HCT116 (cell line): ENCODE results near the gene GFI1. TPM values are rescaled to one million over a fixed set of nuclear protein-coding genes. Genes with fewer than 3 reads are reported as not detected.

Source experiments
- ATAC-seq: fragments of 200-7000 bp; cut with Tn5 transposase; 2 replicates; pipeline ENCODE4 v1.9.1; 2020; ENCODE audit warnings: mild to moderate bottlenecking, moderate library complexity
- BruUV-seq: library from RNA; stranded (reverse); fragments of 400-500 nt; replicated peaks from 2 replicates; lab custom pipeline; 2021; lab: Mats Ljungman, UMichigan
- CTCF ChIA-PET: fragments of 300-600 bp; sonication (Branson Sonifier 250); formaldehyde crosslinking; loops from one replicate; lab custom pipeline; 2021; ENCODE audit warnings: antibody characterized with exemption; lab: Charles Lee
- POLR2A ChIA-PET: fragments of 300-600, 350-600 bp; sonication (Branson Sonifier 250); formaldehyde crosslinking; loops from one replicate; lab custom pipeline; 2021; ENCODE audit warnings: antibody characterized with exemption; lab: Charles Lee
- RAD21 ChIA-PET, 2 experiments: fragments of 300-600 bp; sonication (Branson Sonifier 250); formaldehyde crosslinking; loops; one replicate each; lab custom pipeline; 2023; ENCODE audit warnings: low total read pairs in 2 of 2; ENCODE audit not compliant: uncharacterized antibody in 2 of 2, unreplicated experiment in 2 of 2, low non-redundant PET in 1 of 2; lab: Charles Lee
- DNase-seq: peaks from one replicate; pipeline ENCODE4 v3.0.0-alpha.2; 2010; ENCODE audit warnings: low read depth, low spot score
- H2AFZ ChIP-seq: fragments of 200-600 bp; shearing (Covaris generic), sonication (generic); 2 replicates; pipeline ENCODE4 v1.6.1; 2017; ENCODE audit warnings: low read depth, mixed run types, mixed read lengths, antibody characterized with exemption, low read length; ENCODE audit not compliant: poor library complexity, severe bottlenecking
- H3K27ac ChIP-seq: 2 replicates; pipeline ENCODE4 v1.5.1; 2012; ENCODE audit warnings: low read depth, low read length
- H3K27me3 ChIP-seq: fragments of 200-600 bp; sonication (generic); 2 replicates; pipeline ENCODE4 v1.6.1; 2016; ENCODE audit warnings: mixed run types, low read length, mixed read lengths; ENCODE audit not compliant: insufficient read depth
- H3K36me3 ChIP-seq, 2 experiments: fragments of 200-500 bp in 1 of 2; fragments of 200-600 bp in 1 of 2; sonication (Bioruptor generic) in 1 of 2; sonication (generic) in 1 of 2; 2 replicates each; pipeline versions ENCODE4 v1.5.1 to v1.6.1; 2014 to 2016; ENCODE audit warnings: low read length in 2 of 2, inconsistent platforms in 1 of 2, mixed read lengths in 1 of 2, mixed run types in 1 of 2; ENCODE audit not compliant: insufficient read depth in 2 of 2, control insufficient read depth in 1 of 2
- H3K4me1 ChIP-seq, 2 experiments: fragments of 200-600 bp in 1 of 2; sonication (generic) in 1 of 2; 2 replicates each; pipeline versions ENCODE4 v1.5.1 to v1.6.1; 2012 to 2017; ENCODE audit warnings: low read length in 2 of 2, inconsistent platforms in 1 of 2, mild to moderate bottlenecking in 1 of 2, mixed read lengths in 1 of 2, mixed run types in 1 of 2, moderate library complexity in 1 of 2; ENCODE audit not compliant: insufficient read depth in 2 of 2, control insufficient read depth in 1 of 2
- H3K4me2 ChIP-seq: fragments of 200-600 bp; sonication (generic); 2 replicates; pipeline ENCODE4 v1.6.1; 2017; ENCODE audit warnings: mixed run types, low read length, mixed read lengths
- H3K4me3 ChIP-seq, 2 experiments: fragments of 200-600 bp in 1 of 2; sonication (generic) in 1 of 2; replicated peaks in 1 of 2; 2 replicates each; pipeline ENCODE4 v1.5.1; 2011 to 2016; ENCODE audit warnings: low read length in 2 of 2, control low read depth in 1 of 2, low read depth in 1 of 2, mild to moderate bottlenecking in 1 of 2, mixed read lengths in 1 of 2, mixed run types in 1 of 2
- H3K79me2 ChIP-seq: fragments of 200-600 bp; sonication (generic); 2 replicates; pipeline ENCODE4 v1.6.1; 2017; ENCODE audit warnings: mild to moderate bottlenecking, mixed run types, low read length, moderate library complexity, mixed read lengths; ENCODE audit not compliant: insufficient read depth
- H3K9ac ChIP-seq: fragments of 200-600 bp; sonication (generic); 2 replicates; pipeline ENCODE4 v1.6.1; 2016; ENCODE audit warnings: low read length, mixed read lengths
- H3K9me2 ChIP-seq: fragments of 200-600 bp; sonication (generic), shearing (Covaris generic); 2 replicates; pipeline ENCODE4 v1.6.1; 2017; ENCODE audit warnings: mixed run types, mild to moderate bottlenecking, moderate library complexity; ENCODE audit not compliant: insufficient read depth
- H3K9me3 ChIP-seq, 2 experiments: fragments of 200-500 bp in 1 of 2; fragments of 200-600 bp in 1 of 2; sonication (Bioruptor generic) in 1 of 2; sonication (generic) in 1 of 2; 2 replicates each; pipeline ENCODE4 v1.6.1; 2014 to 2017; ENCODE audit warnings: low read length in 2 of 2, mixed read lengths in 2 of 2, inconsistent platforms in 1 of 2, low read depth in 1 of 2, mild to moderate bottlenecking in 1 of 2, mixed run types in 1 of 2, moderate library complexity in 1 of 2; ENCODE audit not compliant: control insufficient read depth in 1 of 2, insufficient read depth in 1 of 2
- H4K20me1 ChIP-seq: fragments of 200-600 bp; sonication (generic), shearing (Covaris generic); 2 replicates; pipeline ENCODE4 v1.6.1; 2017; ENCODE audit warnings: mixed run types, mild to moderate bottlenecking, moderate library complexity; ENCODE audit not compliant: insufficient read depth
- CBX3 ChIP-seq: IDR thresholded peaks from 2 replicates; pipeline ENCODE4 v1.6.1; 2012; ENCODE audit warnings: low read depth
- CEBPB ChIP-seq: IDR thresholded peaks from 2 replicates; pipeline ENCODE4 v1.6.1; 2012; ENCODE audit warnings: low read depth
- POLR2AphosphoS5 ChIP-seq: IDR thresholded peaks from 2 replicates; pipeline ENCODE4 v1.6.1; 2011; ENCODE audit warnings: mild to moderate bottlenecking, low read depth, low read length, moderate library complexity
- RAD21 ChIP-seq: IDR thresholded peaks from 2 replicates; pipeline ENCODE4 v1.6.1; 2012; ENCODE audit warnings: low read depth, mild to moderate bottlenecking
- REST ChIP-seq: IDR thresholded peaks from 2 replicates; pipeline ENCODE4 v1.6.1; 2012; ENCODE audit warnings: low read depth
- TCF7L2 ChIP-seq: IDR thresholded peaks from 2 replicates; pipeline ENCODE4 v1.7.0; 2011; ENCODE audit warnings: borderline replicate concordance, inconsistent platforms; ENCODE audit not compliant: insufficient read depth, insufficient read length; ENCODE audit errors: extremely low read depth
- intact Hi-C: fragments of 100-400 bp; cut with micrococcal nuclease; formaldehyde crosslinking; loops from 2 replicates; pipeline ENCODE4 v1.10.0; 2022
- total RNA-seq: library from RNA; stranded (reverse); gene quantifications from one replicate; pipeline ENCODE4 v1.2.1, GENCODE V29; 2021; ENCODE audit not compliant: unreplicated experiment

Gene GFI1
- total RNA-seq, 1 experiment from 2014 or later, result 8.1 TPM

- TF ChIP-seq REST (no peak), CEBPB (no peak), RAD21 (no peak), POLR2AphosphoS5 (no peak)
- TF ChIP-seq, all 23 proteins: peak for 0
Observed at GRCh38 chr1:92503043-92503925, 16.6 kb upstream of the GFI1 start (continued).

GRCh38 chr1:92502247-92502646 lies 15.5 kb upstream of the GFI1 start:
- Histone ChIP-seq H3K4me1 (no peaks in the 10 kb centered on the region), H3K9me3 (no peaks in the 10 kb centered on the region), H3K27ac (no peak overlapping the region), H3K9ac (no peak overlapping the region), H4K20me1 (no peaks in the 10 kb centered on the region), H2AFZ (no peak overlapping the region), H3K9me2 (no peaks in the 10 kb centered on the region), H3K36me3 (no peaks in the 10 kb centered on the region), H3K79me2 (no peaks in the 10 kb centered on the region), H3K4me2 (no peak overlapping the region), H3K27me3 (no peaks in the 10 kb centered on the region), H3K4me3 (no peak overlapping the region)
- ChIA-PET CTCF (interaction anchor here (0.6 kb wide), 1 partner anchor 51 kb away, joined by 4 read pairs; no protein-coding TSS in a partner anchor), RAD21 (interaction anchor here in 1 of 2 experiments (0.6 kb wide), 1 partner anchor 325 kb away, joined by 5 read pairs; no protein-coding TSS in a partner anchor), POLR2A (no interaction called here)
- TF ChIP-seq CBX3 (no peak), TCF7L2 (no peak), CEBPB (no peak)
- DNase-seq (no peak), ATAC-seq (no peak)
- no TSS peak for BruUV-seq
- intact Hi-C loops, result no loop called here
